Measurements from ENCODE around the gene C14orf180. TPM values are rescaled to one million over a fixed set of nuclear protein-coding genes. Genes with fewer than 3 reads are reported as not detected.

The C14orf180 gene
- total and polyA plus RNA-seq, 2 of the 8 experiments (the other 6 are each of a cell fraction or from before 2014, with no cell fraction given), result not detected

DNA sequence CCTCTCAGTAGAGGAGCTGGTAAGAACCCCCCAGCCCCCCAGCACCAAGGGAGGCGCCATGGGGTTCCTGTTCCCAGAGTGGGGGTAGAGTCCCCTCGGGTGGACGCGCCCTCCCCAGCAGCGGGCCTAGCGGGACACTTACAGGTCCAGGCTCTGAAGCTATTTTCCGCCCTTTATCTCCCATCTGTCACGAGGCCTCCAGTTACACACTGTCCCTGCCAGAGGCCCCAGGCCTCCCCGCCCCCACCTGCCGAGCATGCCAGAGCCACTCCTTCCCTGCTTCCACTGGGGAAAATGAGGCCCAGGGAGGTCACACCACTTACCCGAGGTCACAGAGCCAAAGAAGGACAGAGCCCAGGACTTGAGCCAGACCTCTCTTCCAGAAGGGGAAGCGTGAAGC is 3.1 kb downstream of the C14orf180 start:
- no peak overlapping the region for H2BK20ac ChIP-seq (ENCODE audit: low read length)
- H3K27ac ChIP-seq (ENCODE audit: low read depth, low read length), result no peak overlapping the region
- H3K18ac ChIP-seq (ENCODE audit: extremely low read depth, low read length), result no peak overlapping the region
- no peaks in the 10 kb centered on the region for H3K79me2 ChIP-seq (ENCODE audit: control insufficient read depth in 1 of 2, insufficient read depth in 2 of 2, low read length in 2 of 2)
- H3K4ac ChIP-seq (replicated peaks; ENCODE audit: insufficient read length, low read depth, low read length), result no peak overlapping the region
- CTCF ChIA-PET (ENCODE audit: partially characterized antibody), result interaction anchor here (1.8 kb wide), 3 partner anchors 11 to 18 kb away, joined by 5 to 11 read pairs (median 8); no protein-coding TSS in a partner anchor
- peaks cover 3% of the 10 kb centered on the region; the same call in 1 of the 2 replicates for H3K23me2 ChIP-seq (ENCODE audit: low read depth, low read length)
- no peak overlapping the region for H4K8ac ChIP-seq (ENCODE audit: extremely low read depth, insufficient read depth, low read length)
- H3K56ac ChIP-seq (replicated peaks; ENCODE audit: insufficient read length, low read depth, low read length), result no peak overlapping the region
- H3K9ac ChIP-seq (replicated peaks in 1 of 4; ENCODE audit: extremely low read depth in 1 of 4, low read depth in 3 of 4, low read length in 3 of 4), result no peak overlapping the region
- no peaks in the 10 kb centered on the region for H3K36me3 ChIP-seq (ENCODE audit: control insufficient read depth in 2 of 4, insufficient read depth in 4 of 4, low read length in 3 of 4)
- no peaks in the 10 kb centered on the region for H3K9me3 ChIP-seq (ENCODE audit: insufficient read depth in 2 of 2, low read depth in 1 of 2, low read length in 1 of 2)
- H4K91ac ChIP-seq (replicated peaks; ENCODE audit: insufficient read length, low read length), result no peak overlapping the region
- no peak overlapping the region for H2BK5ac ChIP-seq (ENCODE audit: low read depth, low read length)
- DNase-seq (ENCODE audit: low read depth in 1 of 2, low spot score in 2 of 2), result no peak
- no peaks in the 10 kb centered on the region for H3K4me1 ChIP-seq (replicated peaks in 1 of 4; ENCODE audit: control insufficient read depth in 3 of 4, insufficient read depth in 4 of 4, low read length in 3 of 4)
- no peak overlapping the region for H3K23ac ChIP-seq (ENCODE audit: insufficient read length)
- no peak overlapping the region for H3K4me3 ChIP-seq (ENCODE audit: extremely low read depth in 1 of 4, insufficient read depth in 2 of 4, low read depth in 3 of 4, low read length in 4 of 4)
- no peak overlapping the region for H2AFZ ChIP-seq (ENCODE audit: low read length)
- H2BK120ac ChIP-seq (replicated peaks; ENCODE audit: low read depth, low read length), result no peak overlapping the region
- FAIRE-seq, result no peak
- WGBS, 2 experiments (ENCODE audit: extremely low coverage in 1 of 2, insufficient coverage in 1 of 2, insufficient read length in 1 of 2, insufficient replicate concordance in 2 of 2, low coverage in 1 of 2, low lambda C conversion rate in 2 of 2, missing lambda C conversion rate in 1 of 2), result 88% methylated on average over 7 of the region's 12 CpGs; no CpG with 5 or more reads in 1 of the 2 experiments
- no peak overlapping the region for H2BK12ac ChIP-seq (ENCODE audit: low read depth, low read length)
- H3K14ac ChIP-seq (ENCODE audit: insufficient read length), result no peak overlapping the region
- no peaks in the 10 kb centered on the region for H3K79me1 ChIP-seq (ENCODE audit: low read depth, low read length)
- H3K4me2 ChIP-seq (ENCODE audit: insufficient read depth in 1 of 2, low read depth in 2 of 2, low read length in 2 of 2), result no peak overlapping the region
- H2AK5ac ChIP-seq (ENCODE audit: low read depth, low read length), result no peak overlapping the region
- H3K27me3 ChIP-seq (replicated peaks in 1 of 4; ENCODE audit: control insufficient read depth in 3 of 4, extremely low read depth in 1 of 4, insufficient read depth in 3 of 4, low read length in 3 of 4), result no peaks in the 10 kb centered on the region
- no peak overlapping the region for H2BK15ac ChIP-seq (ENCODE audit: low read length)
- peaks cover 0 to 3% of the 10 kb centered on the region in 2 experiments for H4K20me1 ChIP-seq (replicated peaks in 1 of 2; ENCODE audit: control insufficient read depth in 1 of 2, insufficient read depth in 2 of 2, low read length in 2 of 2)
- POLR2A ChIA-PET (ENCODE audit: partially characterized antibody), result no interaction called here
- H4K5ac ChIP-seq (ENCODE audit: insufficient read length, low read depth, low read length), result no peak overlapping the region
- TF ChIP-seq BACH1 (IDR thresholded peaks at IDR 0.05; ENCODE audit: low read length) (no peak), MAFK (IDR thresholded peaks at IDR 0.05; ENCODE audit: low read depth, low read length) (no peak), TCF12 (IDR thresholded peaks at IDR 0.05; ENCODE audit: low read depth, low read length) (no peak), EP300 (IDR thresholded peaks at IDR 0.05; ENCODE audit: borderline replicate concordance in 1 of 2, low read depth in 2 of 2, low read length in 2 of 2) (no peak), FOSL1 (IDR thresholded peaks at IDR 0.05; ENCODE audit: insufficient read depth, low read depth, low read length) (no peak), JUN (IDR thresholded peaks at IDR 0.05; ENCODE audit: low read depth, low read length) (no peak), POLR2AphosphoS5 (IDR thresholded peaks at IDR 0.05; ENCODE audit: low read depth, low read length) (no peak), RFX5 (IDR thresholded peaks at IDR 0.05; ENCODE audit: borderline replicate concordance, low read depth, low read length) (no peak)
- TF ChIP-seq, protein P1, sequence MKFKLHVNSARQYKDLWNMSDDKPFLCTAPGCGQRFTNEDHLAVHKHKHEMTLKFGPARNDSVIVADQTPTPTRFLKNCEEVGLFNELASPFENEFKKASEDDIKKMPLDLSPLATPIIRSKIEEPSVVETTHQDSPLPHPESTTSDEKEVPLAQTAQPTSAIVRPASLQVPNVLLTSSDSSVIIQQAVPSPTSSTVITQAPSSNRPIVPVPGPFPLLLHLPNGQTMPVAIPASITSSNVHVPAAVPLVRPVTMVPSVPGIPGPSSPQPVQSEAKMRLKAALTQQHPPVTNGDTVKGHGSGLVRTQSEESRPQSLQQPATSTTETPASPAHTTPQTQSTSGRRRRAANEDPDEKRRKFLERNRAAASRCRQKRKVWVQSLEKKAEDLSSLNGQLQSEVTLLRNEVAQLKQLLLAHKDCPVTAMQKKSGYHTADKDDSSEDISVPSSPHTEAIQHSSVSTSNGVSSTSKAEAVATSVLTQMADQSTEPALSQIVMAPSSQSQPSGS (IDR thresholded peaks at IDR 0.05; ENCODE audit: low read length), result no peak
- TF ChIP-seq, protein P2, sequence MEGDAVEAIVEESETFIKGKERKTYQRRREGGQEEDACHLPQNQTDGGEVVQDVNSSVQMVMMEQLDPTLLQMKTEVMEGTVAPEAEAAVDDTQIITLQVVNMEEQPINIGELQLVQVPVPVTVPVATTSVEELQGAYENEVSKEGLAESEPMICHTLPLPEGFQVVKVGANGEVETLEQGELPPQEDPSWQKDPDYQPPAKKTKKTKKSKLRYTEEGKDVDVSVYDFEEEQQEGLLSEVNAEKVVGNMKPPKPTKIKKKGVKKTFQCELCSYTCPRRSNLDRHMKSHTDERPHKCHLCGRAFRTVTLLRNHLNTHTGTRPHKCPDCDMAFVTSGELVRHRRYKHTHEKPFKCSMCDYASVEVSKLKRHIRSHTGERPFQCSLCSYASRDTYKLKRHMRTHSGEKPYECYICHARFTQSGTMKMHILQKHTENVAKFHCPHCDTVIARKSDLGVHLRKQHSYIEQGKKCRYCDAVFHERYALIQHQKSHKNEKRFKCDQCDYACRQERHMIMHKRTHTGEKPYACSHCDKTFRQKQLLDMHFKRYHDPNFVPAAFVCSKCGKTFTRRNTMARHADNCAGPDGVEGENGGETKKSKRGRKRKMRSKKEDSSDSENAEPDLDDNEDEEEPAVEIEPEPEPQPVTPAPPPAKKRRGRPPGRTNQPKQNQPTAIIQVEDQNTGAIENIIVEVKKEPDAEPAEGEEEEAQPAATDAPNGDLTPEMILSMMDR (IDR thresholded peaks at IDR 0.05; ENCODE audit: control extremely low read depth in 1 of 3, insufficient read depth in 1 of 3, low read depth in 1 of 3, low read length in 3 of 3), result no peak
